Astrocyte (in vitro differentiated cells and primary cell): ENCODE results near the gene ASPG. TPM values are rescaled to one million over a fixed set of nuclear protein-coding genes. Genes with fewer than 3 reads are reported as not detected.

Experiments used
- DNase-seq: peaks from one replicate; pipeline ENCODE4 v3.0.0-alpha.2; 2010; ENCODE audit warnings: low read depth
- FAIRE-seq: peaks from 2 replicates; lab custom pipeline; 2011; peaks lifted over from hg19 to GRCh38; lab: Jason Lieb, UNC
- H2AFZ ChIP-seq: 2 replicates; pipeline ENCODE4 v1.6.0; 2012; ENCODE audit warnings: low read depth, low read length, inconsistent platforms
- H3K27ac ChIP-seq: 2 replicates; pipeline ENCODE4 v1.5.1; 2011; ENCODE audit warnings: low read depth, low read length, inconsistent platforms
- H3K27me3 ChIP-seq: 2 replicates; pipeline ENCODE4 v1.6.0; 2011; ENCODE audit warnings: low read length, inconsistent platforms; ENCODE audit not compliant: insufficient read depth
- H3K36me3 ChIP-seq: 2 replicates; pipeline ENCODE4 v1.5.1; 2011; ENCODE audit warnings: low read length, inconsistent platforms; ENCODE audit not compliant: insufficient read depth
- H3K4me1 ChIP-seq: 2 replicates; pipeline ENCODE4 v1.5.1; 2011; ENCODE audit warnings: low read length, inconsistent platforms; ENCODE audit not compliant: insufficient read depth
- H3K4me2 ChIP-seq: 2 replicates; pipeline ENCODE4 v1.6.0; 2012; ENCODE audit warnings: low read length, inconsistent platforms
- H3K4me3 ChIP-seq: 2 replicates; pipeline ENCODE4 v1.5.1; 2011; ENCODE audit warnings: low read depth, mild to moderate bottlenecking, low read length, inconsistent platforms; ENCODE audit not compliant: insufficient read depth
- H3K79me2 ChIP-seq: 2 replicates; pipeline ENCODE4 v1.6.0; 2012; ENCODE audit warnings: mild to moderate bottlenecking, low read length, inconsistent platforms; ENCODE audit not compliant: insufficient read depth
- H3K9ac ChIP-seq: 2 replicates; pipeline ENCODE4 v1.6.0; 2012; ENCODE audit warnings: mild to moderate bottlenecking, low read length, inconsistent platforms
- H3K9me3 ChIP-seq: 2 replicates; pipeline ENCODE4 v1.5.1; 2012; ENCODE audit warnings: low read depth, mild to moderate bottlenecking, low read length, inconsistent platforms; ENCODE audit not compliant: insufficient read depth
- H4K20me1 ChIP-seq: 2 replicates; pipeline ENCODE4 v1.6.0; 2012; ENCODE audit warnings: low read length, inconsistent platforms; ENCODE audit not compliant: insufficient read depth
- H3K27ac Mint-ChIP-seq: one replicate; pipeline ENCODE4 v1.8.0; 2021; ENCODE audit warnings: mild to moderate bottlenecking, mixed read lengths; ENCODE audit not compliant: unreplicated experiment
- H3K27me3 Mint-ChIP-seq: one replicate; pipeline ENCODE4 v1.8.0; 2021; ENCODE audit warnings: low read depth, mixed read lengths; ENCODE audit not compliant: unreplicated experiment
- H3K36me3 Mint-ChIP-seq: one replicate; pipeline ENCODE4 v1.8.0; 2021; ENCODE audit warnings: low read depth, mixed read lengths; ENCODE audit not compliant: unreplicated experiment
- H3K4me1 Mint-ChIP-seq: one replicate; pipeline ENCODE4 v1.8.0; 2021; ENCODE audit warnings: low read depth, mixed read lengths; ENCODE audit not compliant: unreplicated experiment
- H3K4me3 Mint-ChIP-seq: one replicate; pipeline ENCODE4 v1.8.0; 2021; ENCODE audit warnings: mild to moderate bottlenecking, moderate library complexity, mixed read lengths; ENCODE audit not compliant: unreplicated experiment
- H3K9me3 Mint-ChIP-seq: one replicate; pipeline ENCODE4 v1.8.0; 2021; ENCODE audit warnings: mild to moderate bottlenecking, mixed read lengths; ENCODE audit not compliant: unreplicated experiment
- EZH2 ChIP-seq: IDR thresholded peaks from 2 replicates; pipeline ENCODE4 v1.6.1; 2012; ENCODE audit warnings: mild to moderate bottlenecking, low read length, inconsistent platforms; ENCODE audit not compliant: insufficient read depth
- total RNA-seq: library from RNA; stranded (reverse); gene quantifications from 2 replicates; pipeline ENCODE4 v1.2.1, GENCODE V29; 2021
- TF ChIP-seq, protein P1 (sequence below): IDR thresholded peaks from 2 replicates; pipeline ENCODE4 v1.5.1; 2011; ENCODE audit warnings: low read depth, mild to moderate bottlenecking, inconsistent platforms, low read length, moderate library complexity; ENCODE audit not compliant: insufficient read depth

Gene ASPG
- total RNA-seq, 1 donor from 2014 or later, result not detected

DNA sequence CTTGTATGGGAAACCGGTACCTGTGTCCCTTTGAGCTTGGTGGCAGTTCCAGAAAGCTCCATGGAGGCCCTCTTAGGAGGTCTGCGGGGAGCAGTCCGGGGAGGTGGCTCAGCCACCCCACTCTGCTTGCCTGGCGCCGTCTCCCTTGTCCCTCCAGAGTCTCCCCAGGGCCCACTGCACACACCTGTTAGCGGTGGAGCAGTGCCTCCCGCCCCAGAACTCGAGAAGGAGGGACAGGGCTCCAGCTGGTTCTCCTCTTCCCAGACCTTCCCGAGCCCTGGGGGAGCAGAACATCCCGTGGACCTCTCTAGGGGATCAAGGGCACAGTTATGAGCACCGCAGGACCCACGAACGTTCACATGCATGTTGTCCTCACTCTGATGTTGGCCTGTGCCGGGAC lies 10.8 kb downstream of the ASPG start:
- TF ChIP-seq, protein P1, sequence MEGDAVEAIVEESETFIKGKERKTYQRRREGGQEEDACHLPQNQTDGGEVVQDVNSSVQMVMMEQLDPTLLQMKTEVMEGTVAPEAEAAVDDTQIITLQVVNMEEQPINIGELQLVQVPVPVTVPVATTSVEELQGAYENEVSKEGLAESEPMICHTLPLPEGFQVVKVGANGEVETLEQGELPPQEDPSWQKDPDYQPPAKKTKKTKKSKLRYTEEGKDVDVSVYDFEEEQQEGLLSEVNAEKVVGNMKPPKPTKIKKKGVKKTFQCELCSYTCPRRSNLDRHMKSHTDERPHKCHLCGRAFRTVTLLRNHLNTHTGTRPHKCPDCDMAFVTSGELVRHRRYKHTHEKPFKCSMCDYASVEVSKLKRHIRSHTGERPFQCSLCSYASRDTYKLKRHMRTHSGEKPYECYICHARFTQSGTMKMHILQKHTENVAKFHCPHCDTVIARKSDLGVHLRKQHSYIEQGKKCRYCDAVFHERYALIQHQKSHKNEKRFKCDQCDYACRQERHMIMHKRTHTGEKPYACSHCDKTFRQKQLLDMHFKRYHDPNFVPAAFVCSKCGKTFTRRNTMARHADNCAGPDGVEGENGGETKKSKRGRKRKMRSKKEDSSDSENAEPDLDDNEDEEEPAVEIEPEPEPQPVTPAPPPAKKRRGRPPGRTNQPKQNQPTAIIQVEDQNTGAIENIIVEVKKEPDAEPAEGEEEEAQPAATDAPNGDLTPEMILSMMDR, result no peak
- TF ChIP-seq EZH2, result no peak
- Histone ChIP-seq H3K27me3 (no peaks in the 10 kb centered on the region), H3K27ac (no peak overlapping the region), H4K20me1 (no peaks in the 10 kb centered on the region), H2AFZ (no peak overlapping the region), H3K36me3 (no peaks in the 10 kb centered on the region), H3K4me1 (no peaks in the 10 kb centered on the region), H3K4me3 (no peak overlapping the region), H3K9ac (no peak overlapping the region), H3K4me2 (no peak overlapping the region), H3K79me2 (no peaks in the 10 kb centered on the region), H3K9me3 (no peaks in the 10 kb centered on the region)
- Mint-ChIP-seq H3K36me3 (no peaks in the 10 kb centered on the region), H3K27ac (no peak overlapping the region), H3K9me3 (no peaks in the 10 kb centered on the region), H3K4me3 (no peak overlapping the region), H3K4me1 (no peaks in the 10 kb centered on the region), H3K27me3 (peaks cover 14% of the 10 kb centered on the region)
- FAIRE-seq (no peak), DNase-seq (no peak)

DNA sequence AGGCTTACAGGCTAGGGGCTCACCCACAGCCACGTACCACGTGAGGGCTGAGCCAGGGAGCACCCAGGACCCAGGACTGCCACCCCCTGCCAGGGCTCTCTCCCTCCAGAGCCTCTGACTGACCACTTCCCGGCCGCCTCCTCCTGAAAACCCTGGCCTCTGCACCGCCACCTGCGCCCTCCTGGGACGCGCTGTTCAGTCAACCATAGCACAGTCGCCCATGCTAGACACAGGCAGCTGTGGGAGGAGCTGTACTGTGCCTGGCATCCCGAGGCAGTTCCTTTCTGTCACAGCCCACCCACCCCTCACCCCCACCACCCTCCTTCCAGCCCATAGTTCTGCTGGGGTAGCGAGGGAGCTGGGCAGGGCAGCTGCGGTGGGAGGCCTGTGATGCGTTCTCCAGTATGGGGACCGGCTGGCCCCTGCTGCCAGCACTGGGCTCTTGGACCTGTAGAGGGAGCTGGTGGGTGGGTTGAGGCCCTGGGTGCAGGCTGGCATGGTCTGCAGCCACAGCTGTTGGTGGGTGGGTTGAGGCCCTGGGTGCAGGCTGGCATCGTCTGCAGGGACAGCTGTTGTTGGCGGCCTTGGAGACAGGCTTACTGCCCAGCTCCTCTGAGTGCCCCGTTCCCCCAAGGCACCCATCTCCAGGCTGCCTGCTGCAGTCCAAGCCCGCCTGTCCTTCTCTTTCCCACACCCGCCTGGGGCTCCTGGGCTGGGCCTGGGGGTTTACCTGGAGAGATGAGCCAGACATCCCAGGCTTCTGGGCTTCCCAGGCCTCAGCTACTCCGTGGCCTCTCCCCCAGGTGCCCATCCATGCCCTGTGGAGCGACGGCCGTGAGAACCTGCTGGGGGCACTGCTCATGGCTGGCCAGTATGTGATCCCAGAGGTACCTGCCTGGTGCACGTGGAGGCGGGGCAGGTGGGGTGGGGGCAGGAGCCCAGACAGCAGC lies 11.5 kb downstream of the ASPG start:
- Mint-ChIP-seq H3K9me3 (no peaks in the 10 kb centered on the region), H3K27me3 (peaks cover 14% of the 10 kb centered on the region), H3K4me1 (no peaks in the 10 kb centered on the region), H3K4me3 (no peak overlapping the region), H3K36me3 (no peaks in the 10 kb centered on the region), H3K27ac (no peak overlapping the region)
- H3K4me1 ChIP-seq, result no peaks in the 10 kb centered on the region
- no peak overlapping the region for H3K27ac ChIP-seq
- no peaks in the 10 kb centered on the region for H3K79me2 ChIP-seq
- no peak overlapping the region for H3K4me3 ChIP-seq
- H2AFZ ChIP-seq, result no peak overlapping the region
- TF ChIP-seq, protein P1, result no peak
- TF ChIP-seq EZH2, result no peak
- no peak overlapping the region for H3K9ac ChIP-seq
- H4K20me1 ChIP-seq, result no peaks in the 10 kb centered on the region
- DNase-seq, result no peak
- FAIRE-seq, result no peak
- no peak overlapping the region for H3K4me2 ChIP-seq
- no peaks in the 10 kb centered on the region for H3K27me3 ChIP-seq
- no peaks in the 10 kb centered on the region for H3K36me3 ChIP-seq
- no peaks in the 10 kb centered on the region for H3K9me3 ChIP-seq
